NOMO-1 treated with DMSO at 0.1 percent for 48 hours (cell line): Measurements from ENCODE around the gene DPYD.

Experiments used
- DNase-seq: peaks from one replicate; lab custom pipeline; 2025; ENCODE audit not compliant: unreplicated experiment; lab: John Stamatoyannopoulos, UW

The DPYD gene

DNA sequence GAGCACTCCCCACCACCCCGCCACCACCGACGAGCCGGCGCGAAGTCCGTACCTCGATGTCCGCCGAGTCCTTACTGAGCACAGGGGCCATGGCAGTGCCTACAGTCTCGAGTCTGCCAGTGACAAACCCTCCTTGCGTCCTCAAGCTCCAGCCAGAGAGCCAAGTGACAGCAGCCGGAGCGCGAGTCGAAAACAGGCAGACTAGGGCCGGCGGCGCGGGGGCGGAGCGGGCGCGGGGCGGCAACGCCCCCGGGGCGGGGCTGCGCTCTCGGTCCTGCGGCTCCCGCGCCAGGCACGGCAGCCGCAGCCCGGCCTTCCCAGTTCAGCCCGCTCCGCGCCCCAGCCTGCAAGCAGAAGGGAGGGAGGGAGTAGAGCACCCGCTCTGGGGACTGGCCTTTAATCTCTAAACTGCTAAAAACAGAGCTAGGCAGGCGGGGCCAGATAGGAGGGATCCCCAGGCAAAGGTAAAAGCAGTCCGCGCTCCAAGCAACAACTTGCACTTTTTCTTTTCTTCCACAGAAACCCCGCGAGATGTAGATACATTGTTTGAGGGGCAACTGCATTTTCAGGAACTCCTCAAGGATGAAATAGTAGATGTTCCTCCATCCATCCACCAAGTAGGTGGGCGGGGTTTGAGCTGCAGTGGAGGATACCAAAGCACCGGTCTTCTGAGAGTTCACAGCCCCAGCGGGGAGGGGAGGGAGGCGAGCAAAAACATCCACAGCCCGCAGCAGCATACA, at the start of gene DPYD:
TSS of gene DPYD (minus strand) at position 203 of the 740 bp plus-strand sequence. CDS start at position 91, 112 bp downstream.
- DNase-seq = peak; percentile 84

DNA sequence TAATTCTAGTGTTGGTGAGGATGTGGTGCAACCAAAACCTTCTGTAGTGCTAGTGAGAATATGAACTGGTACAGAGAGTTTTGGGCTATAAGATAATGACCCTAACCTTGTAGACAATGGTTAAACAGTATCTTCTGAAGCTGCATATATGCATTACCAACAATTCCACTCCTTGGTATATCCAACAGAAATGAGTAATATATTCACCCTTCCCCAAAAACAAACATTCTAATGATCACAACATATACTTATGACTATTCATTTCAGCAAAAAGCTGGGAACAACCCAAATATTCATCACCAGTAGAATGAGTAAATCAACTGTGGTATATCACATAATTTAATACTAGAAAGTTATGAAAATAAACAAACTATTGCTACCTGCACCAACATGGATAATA, 39.6 kb upstream of the DPYD start:
- no peak for DNase-seq

DNA sequence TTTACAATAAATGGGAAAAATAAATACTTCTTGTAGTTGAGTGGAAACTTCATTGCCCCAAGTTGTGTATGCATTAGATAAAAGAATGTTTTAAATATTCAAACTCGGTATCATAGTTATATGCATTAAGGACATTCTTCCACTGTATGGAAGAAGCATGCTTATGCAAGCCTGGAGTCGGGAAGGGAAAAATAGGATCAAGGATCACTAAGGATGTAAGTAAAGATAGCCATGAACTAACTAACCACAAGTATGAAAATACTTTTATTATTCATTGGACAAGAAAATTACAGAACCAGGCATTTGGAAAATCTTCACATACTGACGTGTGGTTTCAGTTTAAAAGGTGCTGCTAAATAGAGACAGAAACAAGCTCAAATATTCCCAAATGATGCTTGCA, 26.9 kb upstream of the DPYD start:
- no peak for DNase-seq

DNA sequence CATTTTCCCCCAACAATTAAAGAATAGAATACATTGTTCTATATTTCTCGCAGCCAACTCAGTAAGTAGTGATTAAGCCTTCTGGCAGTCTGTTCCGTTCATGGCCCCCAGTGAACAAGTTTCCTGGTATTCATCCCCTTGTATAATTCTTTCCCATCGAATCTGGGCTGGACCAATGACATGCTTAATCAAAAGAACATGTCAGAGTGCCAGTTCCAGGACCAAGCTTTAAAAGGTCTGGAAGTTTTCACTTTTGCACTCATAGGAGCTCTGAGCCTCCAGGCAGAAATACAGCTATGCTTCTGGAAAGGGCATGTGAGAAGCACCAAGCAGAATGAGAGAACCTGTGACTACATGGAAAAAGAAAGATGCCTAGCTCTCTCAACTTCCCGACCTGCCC, 22.5 kb upstream of the DPYD start:
- no peak for DNase-seq

DNA sequence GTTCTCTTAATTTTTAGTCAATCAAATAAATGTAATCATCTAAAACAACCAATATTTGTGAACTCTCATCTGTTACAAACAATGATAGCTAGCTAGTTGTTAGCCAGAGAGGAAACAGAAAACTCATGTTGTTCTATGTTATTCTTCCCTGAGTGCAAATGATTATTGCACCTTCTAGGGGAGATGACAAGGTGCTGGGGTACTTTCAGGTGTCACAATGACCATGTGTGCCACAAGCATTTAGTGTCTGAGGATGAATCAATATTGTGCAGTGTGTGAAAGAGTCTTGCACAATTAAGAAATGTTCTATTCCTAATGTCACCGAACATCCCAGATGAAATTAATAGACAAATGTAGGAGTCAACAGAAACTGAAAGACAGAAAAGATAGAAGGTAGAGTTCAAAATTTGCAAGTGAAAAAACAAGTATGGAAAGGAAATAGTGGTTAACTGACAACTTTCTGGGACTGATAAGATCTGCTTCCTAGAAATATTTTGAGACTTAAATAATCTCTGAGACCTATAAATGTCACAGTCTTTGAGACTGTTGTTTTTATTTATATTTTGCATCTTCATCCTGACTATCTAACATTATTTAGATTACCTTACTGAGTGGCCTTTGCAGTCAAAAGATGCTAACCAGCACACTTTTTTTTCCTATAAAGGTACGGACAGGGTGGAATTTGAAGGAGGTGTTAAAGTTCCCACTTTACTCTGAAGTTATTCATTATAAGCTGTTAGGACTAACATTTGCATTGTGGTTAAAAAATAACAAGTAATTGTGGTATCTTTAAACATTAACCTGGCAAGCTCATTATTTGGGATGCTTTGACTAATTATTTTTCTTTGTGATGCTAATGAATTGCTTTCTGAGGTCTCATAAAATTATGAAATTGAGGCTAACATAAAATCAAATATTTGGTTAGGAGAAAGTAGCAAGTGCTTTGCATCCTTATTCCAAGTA, 21.6 kb upstream of the DPYD start:
- DNase-seq = no peak

DNA sequence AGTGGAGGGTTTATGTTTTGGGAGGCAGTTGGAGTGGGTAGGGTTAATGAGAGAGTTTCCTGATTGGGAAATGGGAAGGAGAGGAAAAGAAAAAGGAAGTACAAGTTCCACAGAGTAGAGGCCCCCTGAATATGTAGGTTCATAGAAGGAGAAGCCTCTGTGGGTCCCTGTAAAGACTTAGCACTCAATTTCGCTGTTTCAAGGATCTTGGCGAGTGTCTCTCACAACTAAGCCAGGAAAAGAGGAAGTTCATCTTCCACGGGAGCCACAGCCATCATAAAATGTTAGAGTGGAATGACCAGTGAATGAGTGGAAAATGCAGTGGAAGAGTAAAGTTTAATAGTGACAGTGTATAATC, 17.4 kb upstream of the DPYD start:
- peak; percentile 20 for DNase-seq

DNA sequence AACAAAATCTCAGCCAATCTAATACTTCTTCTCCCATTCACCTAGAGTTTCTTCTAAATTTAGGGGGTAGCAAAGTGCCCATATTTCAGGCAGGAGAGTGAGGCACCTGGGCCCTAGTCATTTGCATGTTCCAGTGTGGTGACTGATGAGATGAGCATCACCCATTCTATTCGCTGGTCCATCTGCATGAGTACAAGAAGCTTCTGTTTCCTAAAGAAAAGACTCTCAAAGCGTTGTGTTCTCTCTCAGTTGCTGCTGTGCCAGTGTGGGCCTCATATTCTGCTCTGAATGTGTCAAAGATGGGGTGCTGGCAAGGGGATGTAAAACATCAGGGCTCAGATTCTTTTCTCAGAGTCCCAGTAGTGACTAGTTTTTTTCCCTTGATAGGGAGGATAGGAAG, 16.1 kb upstream of the DPYD start:
- no peak for DNase-seq

DNA sequence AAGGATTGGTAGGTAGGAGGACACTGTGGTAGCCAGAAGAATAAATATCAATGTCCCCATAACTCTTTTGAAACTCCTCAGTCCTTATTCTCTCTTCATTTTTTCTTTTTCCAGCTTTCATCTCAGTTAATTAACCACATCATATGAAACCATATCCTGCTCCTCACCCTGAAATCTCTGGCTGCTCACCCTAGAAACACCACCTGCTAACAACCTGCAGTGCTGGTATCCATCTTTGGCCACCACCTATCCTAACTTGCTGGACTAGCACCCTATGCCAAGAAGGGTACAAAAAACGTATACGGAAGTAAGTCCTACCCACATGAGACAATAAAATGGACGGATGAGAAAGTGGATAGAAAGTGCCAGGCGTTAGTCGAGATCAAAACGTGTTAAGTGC, 13.7 kb upstream of the DPYD start:
- DNase-seq = no peak

DNA sequence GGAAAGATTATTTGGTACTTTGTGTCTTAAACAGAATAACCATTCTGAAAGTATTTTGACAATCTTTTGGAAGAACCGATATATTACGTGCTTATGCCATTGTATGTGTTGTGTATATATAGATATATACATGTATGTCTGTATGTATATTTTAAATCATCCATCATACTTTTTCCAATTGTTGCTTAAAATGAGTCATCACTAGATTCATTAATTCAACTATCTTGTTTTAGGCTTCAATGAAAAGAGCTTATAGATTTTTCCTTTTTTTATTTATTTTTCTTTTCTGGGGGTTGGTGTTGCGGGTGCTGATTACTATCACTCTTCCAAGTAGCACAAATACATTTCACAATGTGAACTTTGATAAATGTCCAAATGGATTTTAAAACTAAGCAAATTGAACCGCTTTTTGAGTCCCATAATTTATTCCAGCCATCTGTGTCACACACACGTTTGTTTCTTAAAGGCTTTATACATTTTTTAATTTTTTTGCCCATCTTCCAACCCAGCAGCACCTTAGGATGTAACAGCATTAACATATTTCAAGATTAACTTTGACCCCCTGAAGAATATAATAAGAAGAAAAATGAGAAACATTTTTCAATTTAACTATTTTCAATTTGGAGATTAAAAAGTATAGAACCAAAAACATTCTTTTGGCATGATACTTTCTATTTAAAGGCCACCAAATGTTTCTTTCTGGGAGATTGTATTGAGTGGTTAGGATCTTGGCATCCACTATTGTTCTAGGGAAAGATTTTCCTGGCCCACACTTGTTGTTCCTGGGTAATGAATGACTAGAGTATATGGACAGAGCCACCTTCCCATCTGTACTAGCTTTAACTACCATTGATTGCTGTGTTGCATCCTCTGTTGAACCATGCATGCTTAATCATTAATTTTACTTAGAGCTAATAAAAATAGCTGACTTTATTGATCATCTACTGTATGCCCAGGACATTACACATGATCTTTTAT, 9.3 kb upstream of the DPYD start:
- no peak for DNase-seq

DNA sequence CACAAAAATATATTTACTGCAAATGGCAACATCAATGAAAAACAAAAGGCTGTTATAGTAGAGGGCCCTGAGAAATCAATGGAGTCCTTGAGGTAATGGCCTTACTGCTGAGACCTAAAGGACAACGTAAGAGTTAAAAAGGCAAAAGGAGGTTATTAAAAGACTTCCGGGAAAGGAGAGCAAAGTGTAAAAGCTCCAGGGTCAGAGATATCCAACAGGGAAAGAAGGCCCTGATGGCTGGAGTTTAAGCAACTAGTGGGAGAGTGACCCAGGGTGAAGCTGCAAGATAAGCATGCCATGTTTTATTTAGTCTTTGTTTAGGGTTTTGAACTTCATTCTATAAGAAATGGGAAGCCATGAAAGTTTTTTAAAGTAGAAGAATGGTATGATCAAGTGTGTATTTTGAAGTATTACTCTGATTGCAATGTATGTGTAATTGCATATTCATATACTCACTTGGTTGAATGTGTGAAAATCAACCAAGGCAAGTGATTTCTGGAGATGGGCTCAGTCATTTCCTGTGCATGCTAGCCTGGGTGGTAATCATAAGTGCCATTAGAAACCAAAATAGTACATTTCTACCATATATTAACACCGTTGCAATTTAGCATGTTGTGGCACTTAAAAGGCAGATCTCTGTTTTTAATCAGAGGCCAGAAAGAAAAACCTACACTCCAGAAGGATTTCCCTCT, 5.3 kb upstream of the DPYD start:
- no peak for DNase-seq

DNA sequence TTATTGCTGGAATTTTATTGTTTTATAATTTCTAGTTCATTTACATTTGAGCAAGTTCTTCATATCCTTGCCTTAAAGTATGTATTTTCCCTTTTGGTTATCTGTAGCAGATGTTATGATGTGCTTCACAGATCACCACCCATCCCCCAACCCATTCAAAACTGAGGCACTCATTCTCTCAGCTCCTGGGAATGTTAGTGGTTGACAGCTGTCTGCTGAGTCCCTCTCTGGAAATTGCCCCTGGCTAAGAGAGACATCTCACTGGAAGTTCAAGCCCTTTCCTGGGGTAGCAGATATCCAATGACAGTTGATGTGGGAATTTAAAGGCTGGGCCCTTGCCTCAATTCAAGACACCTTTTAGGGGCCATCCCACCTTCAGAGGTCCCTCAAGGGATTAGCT, 4.3 kb upstream of the DPYD start:
- no peak for DNase-seq

DNA sequence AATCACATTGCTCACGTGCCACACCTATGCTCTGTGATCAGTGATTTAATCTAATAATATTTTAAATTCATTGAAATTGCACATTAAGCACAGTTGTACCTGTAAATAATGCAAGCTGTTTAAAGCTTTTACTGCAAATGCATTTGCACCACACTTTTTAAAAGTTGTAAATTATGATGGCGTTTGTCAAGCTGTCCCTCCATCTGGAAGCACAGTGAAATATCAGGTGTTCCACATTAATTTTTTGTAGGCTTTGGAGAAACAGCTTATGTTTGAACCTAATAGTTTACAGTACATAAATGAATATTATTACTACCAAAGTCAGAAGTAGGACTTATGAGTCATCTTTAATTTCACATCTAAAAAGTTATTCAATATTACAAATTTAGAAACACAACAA, 3.0 kb upstream of the DPYD start:
- DNase-seq = no peak

DNA sequence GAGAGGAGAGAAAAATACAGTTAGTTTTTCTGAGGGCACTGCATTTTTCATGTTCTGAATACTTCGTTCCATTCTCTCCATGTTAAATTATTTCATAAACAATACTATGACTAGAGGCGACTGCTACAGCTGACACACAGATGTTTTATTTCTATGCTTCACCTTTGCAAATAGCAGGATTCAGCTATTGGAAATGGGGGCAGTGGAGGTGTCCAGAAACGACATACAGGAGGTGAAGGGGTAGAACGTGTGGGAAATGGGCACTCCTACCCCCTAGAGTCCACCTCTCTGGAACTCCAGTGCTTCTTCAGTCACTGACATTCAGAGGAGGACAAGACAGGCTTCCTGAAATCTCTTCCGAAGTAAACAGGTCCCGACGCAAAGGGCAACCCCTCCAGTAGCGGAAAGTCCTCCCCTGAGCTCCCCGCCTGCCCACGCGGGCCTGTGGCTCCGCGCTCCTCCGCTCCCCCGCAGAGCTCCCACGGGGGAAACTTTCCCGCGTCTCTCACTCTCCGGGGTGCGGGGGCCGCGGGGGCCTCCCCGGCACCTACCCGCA, 480 bp downstream of the DPYD start:
- DNase-seq = no peak

DNA sequence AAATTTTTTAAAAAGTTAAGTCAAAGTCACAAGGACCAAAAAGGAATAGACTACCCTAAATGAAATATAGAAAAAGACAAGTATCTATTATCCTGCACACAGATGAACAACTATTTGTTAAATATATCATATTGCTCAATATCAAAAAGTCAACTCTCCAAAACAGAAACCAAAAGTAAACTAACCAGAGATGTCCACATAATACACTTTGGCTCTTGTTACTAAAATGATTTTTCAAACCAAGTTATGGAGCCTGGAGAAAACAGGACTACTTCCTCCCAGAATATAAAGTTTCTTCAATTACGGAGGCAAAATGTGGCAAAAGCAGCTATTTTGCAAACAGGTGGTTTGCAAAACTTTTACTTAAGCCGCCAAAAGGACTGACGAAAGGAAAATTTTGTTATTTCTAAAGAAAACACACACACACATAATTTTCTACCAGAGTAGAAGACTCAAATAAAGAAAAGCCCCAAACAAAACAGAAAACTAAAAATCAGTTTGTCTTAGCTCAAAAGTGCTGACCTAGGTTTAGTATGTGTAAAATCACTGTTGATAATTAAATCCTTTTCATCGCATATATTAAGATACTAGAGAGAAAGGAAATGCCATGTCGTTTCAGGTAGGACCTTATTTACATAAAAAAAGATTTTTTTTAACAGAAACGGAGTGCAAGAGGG, 1.1 kb downstream of the DPYD start:
- peak; percentile 40 for DNase-seq

DNA sequence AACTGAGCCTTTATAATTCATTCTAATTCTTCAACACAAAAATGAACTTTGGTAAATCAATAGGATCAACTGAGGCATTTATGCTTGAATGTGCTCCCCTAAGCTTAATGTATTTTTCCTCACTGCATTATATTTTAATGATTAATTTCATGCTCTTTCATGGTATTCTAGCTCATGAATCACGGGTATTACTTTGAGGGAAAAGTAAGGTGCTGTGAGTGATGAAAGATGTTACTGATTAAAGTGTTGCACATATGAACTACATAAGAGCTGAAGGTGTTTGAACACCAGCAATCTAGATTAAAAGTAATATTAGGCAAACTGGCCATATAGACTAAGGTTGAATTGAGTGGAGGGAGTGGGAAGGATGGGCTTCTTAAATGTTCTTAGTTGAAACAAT, 1.9 kb downstream of the DPYD start:
- no peak for DNase-seq

DNA sequence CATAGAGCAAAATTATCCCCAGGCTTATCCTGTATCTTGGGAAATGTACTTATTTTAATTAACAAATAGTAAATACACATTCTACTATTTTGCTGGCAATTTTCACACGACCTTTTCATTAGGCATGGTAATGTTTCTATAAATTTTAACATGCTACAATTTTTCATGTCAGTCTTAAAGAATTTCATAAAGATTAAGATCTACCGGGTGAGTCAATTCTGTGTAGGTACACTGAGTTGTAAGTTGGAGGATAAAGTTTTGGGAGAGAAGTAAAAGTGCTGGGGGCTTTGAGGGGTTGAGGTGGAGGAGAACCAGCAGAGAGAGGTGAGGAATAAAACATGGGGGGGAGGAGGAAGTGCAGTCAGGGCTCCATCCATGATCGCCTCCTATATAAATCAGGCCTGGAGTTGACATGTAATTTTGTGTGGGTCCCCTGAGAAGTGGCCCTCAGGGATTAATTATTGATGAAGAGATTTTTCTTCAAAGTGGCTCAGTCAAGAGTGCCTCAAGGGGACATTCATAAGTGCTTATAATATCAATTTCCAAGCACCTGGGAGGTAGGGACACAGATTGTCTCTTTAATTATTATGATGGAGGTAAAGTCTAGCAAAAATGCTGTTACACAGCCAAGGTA, 7.2 kb downstream of the DPYD start:
- DNase-seq = no peak

DNA sequence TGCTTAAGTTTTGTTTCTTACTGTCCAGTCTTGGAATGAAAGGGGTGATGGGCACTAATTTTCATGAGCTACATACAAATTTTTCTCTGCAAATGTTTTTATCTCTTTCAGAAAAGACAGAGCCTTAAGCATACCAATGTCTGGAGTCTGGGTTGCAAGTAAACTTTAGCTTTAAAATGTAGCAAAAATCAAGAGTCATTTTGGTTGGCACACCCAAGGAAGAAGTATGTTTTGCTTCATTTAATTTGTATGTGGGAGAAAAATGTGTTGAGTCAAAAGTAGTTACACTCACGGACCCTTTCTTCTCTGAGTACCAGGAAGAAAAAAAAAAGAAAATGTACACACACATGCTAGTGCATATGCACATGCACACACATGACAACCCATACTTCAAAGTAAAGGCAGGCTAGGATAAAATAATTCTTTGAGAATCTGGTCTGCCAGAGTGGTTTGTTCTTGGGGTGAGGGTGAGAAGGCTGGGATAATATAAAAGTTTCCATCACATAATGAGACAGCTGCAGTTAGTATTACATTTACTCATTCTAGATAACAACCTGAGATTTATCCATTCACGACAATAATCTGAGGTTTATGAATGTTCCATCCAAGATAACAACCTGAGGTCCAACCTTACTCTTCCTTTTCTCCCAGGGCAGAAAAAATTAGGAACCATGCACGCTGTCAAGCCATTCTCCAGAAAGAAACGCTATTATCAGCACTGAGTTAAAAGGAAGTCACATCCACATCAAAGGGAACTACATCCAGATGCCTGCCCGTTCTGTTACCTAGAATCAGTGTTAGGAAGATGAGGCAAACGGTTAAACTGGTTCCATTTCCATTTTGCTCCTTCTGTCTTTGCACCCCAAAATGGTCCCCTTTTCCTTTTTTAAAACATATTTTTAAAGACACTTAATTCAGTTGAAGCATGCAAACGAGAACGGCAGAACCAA, 9.3 kb downstream of the DPYD start:
- no peak for DNase-seq

DNA sequence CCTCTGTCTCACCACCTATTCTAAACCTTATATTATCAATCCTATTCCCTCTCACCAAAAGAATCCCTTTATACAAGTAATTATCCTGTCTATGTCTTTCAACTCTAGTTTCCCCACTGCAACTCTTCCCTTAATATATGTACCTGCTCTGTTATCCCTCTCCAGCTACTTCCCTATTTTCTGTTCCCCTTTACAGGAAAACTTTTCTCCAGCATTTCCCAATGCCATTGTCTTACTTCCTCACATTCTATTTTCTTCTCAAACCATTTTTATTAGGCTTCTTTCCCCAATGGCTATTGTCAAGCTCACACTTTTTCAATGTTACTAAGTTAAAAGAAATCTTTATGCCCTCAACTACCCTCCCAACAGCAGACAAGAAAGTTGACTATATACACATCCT, 11.6 kb downstream of the DPYD start:
- DNase-seq = no peak
